Measurements from ENCODE around the gene TRAPPC12. TPM values are rescaled to one million over a fixed set of nuclear protein-coding genes. Genes with fewer than 3 reads are reported as not detected.
"Not testable (repeated sequence)": the region's sequence is repeated elsewhere in the genome, so short reads cannot be mapped to it uniquely, and the experiment has no call there.

The TRAPPC12 gene
- total RNA-seq, 1 experiment from 2014 or later: 77.0 TPM

GRCh38 chr2:3451169-3451568 is 71.7 kb downstream of the TRAPPC12 start:
- BruUV-seq (replicated peaks): no TSS peak
- Mint-ChIP-seq H3K4me3 (ENCODE audit: low read depth, unreplicated experiment) (no peak overlapping the region), H3K36me3 (ENCODE audit: insufficient read depth, unreplicated experiment) (peaks cover 9% of the 10 kb centered on the region), H3K27ac (ENCODE audit: unreplicated experiment) (no peak overlapping the region), H3K27me3 (ENCODE audit: unreplicated experiment) (no peaks in the 10 kb centered on the region), H3K9me3 (ENCODE audit: low read depth, unreplicated experiment) (no peaks in the 10 kb centered on the region), H3K4me1 (ENCODE audit: low read depth, unreplicated experiment) (no peaks in the 10 kb centered on the region)
- intact Hi-C loops (cut with micrococcal nuclease; ENCODE audit: unreplicated experiment): no loop called here
- TF ChIP-seq, protein P1, sequence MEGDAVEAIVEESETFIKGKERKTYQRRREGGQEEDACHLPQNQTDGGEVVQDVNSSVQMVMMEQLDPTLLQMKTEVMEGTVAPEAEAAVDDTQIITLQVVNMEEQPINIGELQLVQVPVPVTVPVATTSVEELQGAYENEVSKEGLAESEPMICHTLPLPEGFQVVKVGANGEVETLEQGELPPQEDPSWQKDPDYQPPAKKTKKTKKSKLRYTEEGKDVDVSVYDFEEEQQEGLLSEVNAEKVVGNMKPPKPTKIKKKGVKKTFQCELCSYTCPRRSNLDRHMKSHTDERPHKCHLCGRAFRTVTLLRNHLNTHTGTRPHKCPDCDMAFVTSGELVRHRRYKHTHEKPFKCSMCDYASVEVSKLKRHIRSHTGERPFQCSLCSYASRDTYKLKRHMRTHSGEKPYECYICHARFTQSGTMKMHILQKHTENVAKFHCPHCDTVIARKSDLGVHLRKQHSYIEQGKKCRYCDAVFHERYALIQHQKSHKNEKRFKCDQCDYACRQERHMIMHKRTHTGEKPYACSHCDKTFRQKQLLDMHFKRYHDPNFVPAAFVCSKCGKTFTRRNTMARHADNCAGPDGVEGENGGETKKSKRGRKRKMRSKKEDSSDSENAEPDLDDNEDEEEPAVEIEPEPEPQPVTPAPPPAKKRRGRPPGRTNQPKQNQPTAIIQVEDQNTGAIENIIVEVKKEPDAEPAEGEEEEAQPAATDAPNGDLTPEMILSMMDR (IDR thresholded peaks at IDR 0.05; ENCODE audit: unreplicated experiment): no peak
- no peak for DNase-seq
- CTCF ChIA-PET: no interaction called here

- Mint-ChIP-seq H3K4me1 (ENCODE audit: low read depth, unreplicated experiment) (no peaks in the 10 kb centered on the region), H3K4me3 (ENCODE audit: low read depth, unreplicated experiment) (no peak overlapping the region), H3K36me3 (ENCODE audit: insufficient read depth, unreplicated experiment) (peaks cover 11% of the 10 kb centered on the region), H3K27ac (ENCODE audit: unreplicated experiment) (no peak overlapping the region), H3K27me3 (ENCODE audit: unreplicated experiment) (no peaks in the 10 kb centered on the region), H3K9me3 (ENCODE audit: low read depth, unreplicated experiment) (no peaks in the 10 kb centered on the region)
- DNase-seq: no peak
- intact Hi-C loops (cut with micrococcal nuclease; ENCODE audit: unreplicated experiment): no loop called here
- CTCF ChIA-PET: no interaction called here
- TF ChIP-seq, protein P1 (IDR thresholded peaks at IDR 0.05; ENCODE audit: unreplicated experiment): no peak
- BruUV-seq (replicated peaks): no TSS peak
Measured at GRCh38 chr2:3451926-3452671, 72.6 kb downstream of the TRAPPC12 start.

DNA sequence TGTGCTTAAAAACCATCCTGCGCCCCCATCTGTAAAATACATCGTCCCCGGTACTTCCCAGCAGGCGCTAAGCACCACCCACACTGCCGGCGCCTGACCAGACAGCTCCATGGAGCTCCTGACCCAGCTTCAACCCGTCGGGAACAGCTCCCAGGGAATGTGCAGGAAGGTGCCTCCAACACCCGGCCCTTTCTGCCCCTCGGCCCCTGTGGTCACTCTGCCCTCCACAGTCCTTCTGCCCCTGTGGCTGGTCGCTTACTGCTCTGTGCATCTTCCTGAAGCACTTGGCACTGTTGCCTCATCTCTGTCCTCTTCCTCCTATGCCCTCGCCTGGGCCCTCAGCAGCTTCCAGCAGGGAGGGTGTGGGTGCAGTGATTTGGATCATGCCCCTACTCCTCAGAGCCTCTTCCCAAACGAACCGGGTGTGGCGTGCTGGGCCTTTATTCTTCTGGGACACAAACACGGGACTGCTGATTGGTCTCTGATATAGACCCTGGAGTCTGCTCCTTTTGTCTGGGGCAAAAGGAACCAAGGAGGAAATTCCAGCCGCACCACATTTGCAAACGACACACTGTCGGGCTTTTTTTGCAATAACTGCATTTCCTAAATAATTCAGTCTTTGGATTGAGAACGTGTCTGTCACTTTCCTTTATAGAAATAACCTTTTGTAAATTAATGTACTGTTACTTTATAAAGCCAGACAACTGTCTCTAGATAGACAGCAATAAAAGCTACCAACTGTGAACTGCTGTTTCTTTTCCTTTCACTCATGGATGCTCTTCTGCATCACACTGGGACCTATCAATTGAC is 73.9 kb downstream of the TRAPPC12 start:
- intact Hi-C loops (cut with micrococcal nuclease; ENCODE audit: unreplicated experiment): no loop called here
- TF ChIP-seq, protein P1 (IDR thresholded peaks at IDR 0.05; ENCODE audit: unreplicated experiment): no peak
- no peak overlapping the region for H3K4me3 Mint-ChIP-seq (ENCODE audit: low read depth, unreplicated experiment)
- CTCF ChIA-PET: no interaction called here
- no peaks in the 10 kb centered on the region for H3K27me3 Mint-ChIP-seq (ENCODE audit: unreplicated experiment)
- BruUV-seq (replicated peaks): no TSS peak
- no peak overlapping the region for H3K27ac Mint-ChIP-seq (ENCODE audit: unreplicated experiment)
- peaks cover 4% of the 10 kb centered on the region for H3K36me3 Mint-ChIP-seq (ENCODE audit: insufficient read depth, unreplicated experiment)
- no peaks in the 10 kb centered on the region for H3K4me1 Mint-ChIP-seq (ENCODE audit: low read depth, unreplicated experiment)
- DNase-seq: no peak
- no peaks in the 10 kb centered on the region for H3K9me3 Mint-ChIP-seq (ENCODE audit: low read depth, unreplicated experiment)

- DNase-seq; H3K36me3 Mint-ChIP-seq (ENCODE audit: insufficient read depth, unreplicated experiment); H3K27ac Mint-ChIP-seq (ENCODE audit: unreplicated experiment); H3K9me3 Mint-ChIP-seq (ENCODE audit: low read depth, unreplicated experiment); H3K4me3 Mint-ChIP-seq (ENCODE audit: low read depth, unreplicated experiment); intact Hi-C loops (cut with micrococcal nuclease; ENCODE audit: unreplicated experiment); BruUV-seq (replicated peaks); H3K27me3 Mint-ChIP-seq (ENCODE audit: unreplicated experiment); H3K4me1 Mint-ChIP-seq (ENCODE audit: low read depth, unreplicated experiment); CTCF ChIA-PET: not testable (repeated sequence)
Measured at GRCh38 chr2:3454005-3454404, 74.5 kb downstream of the TRAPPC12 start.

DNA sequence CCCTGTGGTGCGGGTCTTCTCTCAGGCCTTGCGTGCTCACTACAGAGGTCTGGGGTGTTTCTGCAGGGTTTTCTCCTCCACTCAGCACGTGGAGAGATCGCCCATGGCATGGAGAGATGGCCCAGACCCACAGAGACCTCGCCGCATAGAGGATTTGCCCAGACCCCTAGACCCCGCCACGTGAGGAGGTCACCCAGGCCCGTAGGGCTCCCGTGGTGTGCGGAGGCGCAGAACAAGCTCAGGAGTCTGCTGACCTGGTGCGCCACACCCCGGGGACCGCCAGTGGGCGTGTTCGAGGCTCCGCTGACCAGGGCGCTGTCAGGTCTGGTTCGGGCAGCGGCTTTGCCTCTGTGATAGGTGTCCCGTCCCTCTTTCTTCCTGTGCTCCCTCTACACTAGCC is 75.3 kb downstream of the TRAPPC12 start:
- BruUV-seq (replicated peaks): no TSS peak
- DNase-seq: no peak
- Mint-ChIP-seq H3K9me3 (ENCODE audit: low read depth, unreplicated experiment) (no peaks in the 10 kb centered on the region), H3K4me3 (ENCODE audit: low read depth, unreplicated experiment) (no peak overlapping the region), H3K27ac (ENCODE audit: unreplicated experiment) (no peak overlapping the region), H3K36me3 (ENCODE audit: insufficient read depth, unreplicated experiment) (peaks cover 4% of the 10 kb centered on the region), H3K4me1 (ENCODE audit: low read depth, unreplicated experiment) (no peaks in the 10 kb centered on the region), H3K27me3 (ENCODE audit: unreplicated experiment) (no peaks in the 10 kb centered on the region)
- TF ChIP-seq, protein P1 (IDR thresholded peaks at IDR 0.05; ENCODE audit: unreplicated experiment): no peak
- CTCF ChIA-PET: no interaction called here
- intact Hi-C loops (cut with micrococcal nuclease; ENCODE audit: unreplicated experiment): no loop called here
